ENCODE measurements around the gene TNFRSF12A.

Gene TNFRSF12A

GRCh38 chr16:2996298-2996697, 23.9 kb upstream of the TNFRSF12A start:
- no peak for TF ChIP-seq CTCF (IDR thresholded peaks at IDR 0.05; ENCODE audit: extremely low read depth, missing control alignments)
- no peak for DNase-seq (ENCODE audit: low spot score)

- DNase-seq (ENCODE audit: low spot score) = no peak
- TF ChIP-seq CTCF (IDR thresholded peaks at IDR 0.05; ENCODE audit: extremely low read depth, missing control alignments) = no peak
Observed at GRCh38 chr16:2999929-3000328, 20.2 kb upstream of the TNFRSF12A start.

GRCh38 chr16:3000540-3000939, 19.6 kb upstream of the TNFRSF12A start:
- DNase-seq (ENCODE audit: low spot score) = no peak

GRCh38 chr16:3001316-3001715, 18.9 kb upstream of the TNFRSF12A start:
- no peak for DNase-seq (ENCODE audit: low spot score)
- no peak for TF ChIP-seq CTCF (IDR thresholded peaks at IDR 0.05; ENCODE audit: extremely low read depth, missing control alignments)

More at GRCh38 chr16:3000540-3000939, 19.6 kb upstream of the TNFRSF12A start:
- no peak for TF ChIP-seq CTCF (IDR thresholded peaks at IDR 0.05; ENCODE audit: extremely low read depth, missing control alignments)

- DNase-seq (ENCODE audit: low spot score) = peak; percentile 99
- TF ChIP-seq CTCF (IDR thresholded peaks at IDR 0.05; ENCODE audit: extremely low read depth, missing control alignments) = peak; percentile 61
Observed at GRCh38 chr16:3003582-3004270, 16.4 kb upstream of the TNFRSF12A start.

GRCh38 chr16:3004319-3004718, 15.8 kb upstream of the TNFRSF12A start:
- no peak for TF ChIP-seq CTCF (IDR thresholded peaks at IDR 0.05; ENCODE audit: extremely low read depth, missing control alignments)
- DNase-seq (ENCODE audit: low spot score) = no peak

GRCh38 chr16:3004781-3005284, 15.3 kb upstream of the TNFRSF12A start:
- no peak for DNase-seq (ENCODE audit: low spot score)
- no peak for TF ChIP-seq CTCF (IDR thresholded peaks at IDR 0.05; ENCODE audit: extremely low read depth, missing control alignments)

All from GM20000 (cell line).